Testis (tissue), 2 donors: ENCODE data around the gene GBX1.

Experiments used
- POLR2A ChIP-seq: fragments of 450-650 bp; IDR thresholded peaks from one replicate; pipeline ENCODE4 v1.6.1; 2017; ENCODE audit warnings: antibody characterized with exemption, mild to moderate bottlenecking, moderate library complexity
- TF ChIP-seq, protein P1 (sequence below), 3 experiments: fragments of 450-650 bp in 2 of 3; fragments of 200-600 bp in 1 of 3; sonication (generic) in 1 of 3; IDR thresholded peaks; one replicate each; pipeline ENCODE4 v1.5.1; 2016 to 2019; ENCODE audit warnings: antibody characterized with exemption in 3 of 3, mild to moderate bottlenecking in 2 of 3, moderate library complexity in 1 of 3

DNA sequence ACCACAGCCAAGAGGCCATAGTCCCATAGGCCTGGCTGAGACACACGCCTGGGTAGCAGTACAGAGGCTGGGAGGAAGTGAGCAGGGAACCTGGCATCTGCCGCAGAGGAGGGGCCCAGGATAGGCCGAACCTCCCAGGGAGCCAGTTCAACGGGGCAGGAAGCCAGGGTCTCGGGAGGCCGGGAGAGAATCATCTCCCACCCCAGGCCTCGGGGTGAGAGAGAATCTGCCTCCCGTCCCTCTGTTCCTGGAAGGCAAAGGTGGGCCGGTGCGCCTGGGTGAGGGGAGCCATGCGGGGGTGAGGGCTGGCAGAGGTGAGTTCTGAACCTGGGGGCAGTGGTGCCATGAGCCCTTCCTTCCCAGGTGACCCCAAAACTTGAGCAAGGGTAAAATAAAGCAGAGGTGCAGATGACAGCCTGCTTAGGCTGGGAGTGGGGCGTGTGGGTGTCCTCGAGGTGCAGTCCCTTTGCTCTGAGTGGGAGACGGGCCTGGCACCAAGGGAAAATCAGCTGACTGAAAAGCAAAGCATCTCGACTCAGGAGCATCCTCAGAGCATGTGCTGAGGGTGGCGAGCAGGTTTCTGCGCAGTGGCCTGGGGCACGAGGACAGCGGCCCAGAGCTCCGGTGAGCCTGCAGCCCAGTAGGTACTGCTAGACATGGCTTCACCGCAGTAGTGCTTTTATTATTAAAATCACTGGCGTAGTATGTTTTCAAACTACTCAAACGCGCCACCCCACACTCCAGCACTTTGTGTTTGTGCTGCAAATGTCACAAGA lies 65.7 kb downstream of the GBX1 start:
- TF ChIP-seq, protein P1, sequence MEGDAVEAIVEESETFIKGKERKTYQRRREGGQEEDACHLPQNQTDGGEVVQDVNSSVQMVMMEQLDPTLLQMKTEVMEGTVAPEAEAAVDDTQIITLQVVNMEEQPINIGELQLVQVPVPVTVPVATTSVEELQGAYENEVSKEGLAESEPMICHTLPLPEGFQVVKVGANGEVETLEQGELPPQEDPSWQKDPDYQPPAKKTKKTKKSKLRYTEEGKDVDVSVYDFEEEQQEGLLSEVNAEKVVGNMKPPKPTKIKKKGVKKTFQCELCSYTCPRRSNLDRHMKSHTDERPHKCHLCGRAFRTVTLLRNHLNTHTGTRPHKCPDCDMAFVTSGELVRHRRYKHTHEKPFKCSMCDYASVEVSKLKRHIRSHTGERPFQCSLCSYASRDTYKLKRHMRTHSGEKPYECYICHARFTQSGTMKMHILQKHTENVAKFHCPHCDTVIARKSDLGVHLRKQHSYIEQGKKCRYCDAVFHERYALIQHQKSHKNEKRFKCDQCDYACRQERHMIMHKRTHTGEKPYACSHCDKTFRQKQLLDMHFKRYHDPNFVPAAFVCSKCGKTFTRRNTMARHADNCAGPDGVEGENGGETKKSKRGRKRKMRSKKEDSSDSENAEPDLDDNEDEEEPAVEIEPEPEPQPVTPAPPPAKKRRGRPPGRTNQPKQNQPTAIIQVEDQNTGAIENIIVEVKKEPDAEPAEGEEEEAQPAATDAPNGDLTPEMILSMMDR (IDR thresholded peaks at IDR 0.05) = no peak
- TF ChIP-seq POLR2A = no peak
